AG04449 (cell line): ENCODE data around the gene C3orf52.

Experiments used
- CTCF ChIA-PET: fragments of 350-600 bp; formaldehyde crosslinking; extraction: SDS; loops from one replicate; lab custom pipeline; 2021; ENCODE audit warnings: antibody characterized with exemption; lab: Yijun Ruan, JAX
- POLR2A ChIA-PET: fragments of 400-600, 350-600 bp; formaldehyde crosslinking; extraction: SDS; loops from one replicate; lab custom pipeline; 2020; ENCODE audit warnings: antibody characterized with exemption, inconsistent platforms; lab: Yijun Ruan, JAX
- DNase-seq: peaks from one replicate; pipeline ENCODE4 v3.0.0-alpha.2; 2010; ENCODE audit warnings: low read depth, low spot score
- H3K4me3 ChIP-seq: 2 replicates; pipeline ENCODE4 v1.5.1; 2011; ENCODE audit warnings: low read depth, mild to moderate bottlenecking, control low read depth, low read length
- CTCF ChIP-seq: IDR thresholded peaks from one replicate; pipeline ENCODE4 v1.5.1; 2011; ENCODE audit warnings: mild to moderate bottlenecking, moderate library complexity, low read length, control low read depth, inconsistent platforms; ENCODE audit not compliant: insufficient read depth; ENCODE audit errors: missing control alignments

Gene C3orf52

GRCh38 chr3:112084980-112085705 is 1.0 kb upstream of the C3orf52 start:
- H3K4me3 ChIP-seq: no peak overlapping the region
- no peak for DNase-seq
- ChIA-PET POLR2A (no interaction called here), CTCF (no interaction called here)
- no peak for TF ChIP-seq CTCF

- ChIA-PET CTCF (no interaction called here), POLR2A (no interaction called here)
- H3K4me3 ChIP-seq: peak overlapping the region; percentile 73
- no peak for DNase-seq
- TF ChIP-seq CTCF: no peak
These were observed 484 bp upstream of the C3orf52 start for GRCh38 chr3:112085735-112086075.

GRCh38 chr3:112086875-112087524 is 811 bp downstream of the C3orf52 start:
- DNase-seq: no peak
- CTCF ChIA-PET: interaction anchor here (2.3 kb wide), 1 partner anchor 23 kb away, joined by 8 read pairs; no protein-coding TSS in a partner anchor
- POLR2A ChIA-PET: interaction anchor here (0.9 kb wide), 1 partner anchor 222 kb away, joined by 3 read pairs; no protein-coding TSS in a partner anchor
- H3K4me3 ChIP-seq: peak overlapping the region; percentile 73
- TF ChIP-seq CTCF: no peak

- POLR2A ChIA-PET: no interaction called here
- no peak overlapping the region for H3K4me3 ChIP-seq
- no peak for TF ChIP-seq CTCF
- no peak for DNase-seq
- CTCF ChIA-PET: interaction anchor here (1.1 to 2.3 kb wide), 3 partner anchors 23 to 45 kb away, joined by 4 to 8 read pairs (median 7); no protein-coding TSS in a partner anchor
These were observed 1.6 kb downstream of the C3orf52 start for GRCh38 chr3:112087746-112088145.

- DNase-seq: no peak
- ChIA-PET POLR2A (no interaction called here), CTCF (interaction anchor here (1.2 to 2.3 kb wide), 2 partner anchors 9 to 21 kb away, joined by 3 to 8 read pairs; no protein-coding TSS in a partner anchor)
- no peak overlapping the region for H3K4me3 ChIP-seq
- no peak for TF ChIP-seq CTCF
These were observed 2.8 kb downstream of the C3orf52 start for GRCh38 chr3:112088944-112089343.
